ENCODE data around the gene PCSK2. TPM values are rescaled to one million over a fixed set of nuclear protein-coding genes. Genes with fewer than 3 reads are reported as not detected.

Gene PCSK2
- total RNA-seq, 4 donors from 2014 or later = 0.29 TPM; not detected in 3

GRCh38 chr20:17394411-17394810, 167.6 kb downstream of the PCSK2 start:
- no peak for DNase-seq
- no peaks in the 10 kb centered on the region for H3K27me3 ChIP-seq
- H3K27ac ChIP-seq = no peak overlapping the region
- intact Hi-C loops (cut with DNase I; ENCODE audit: low total_unique reads) (no loop called here), in situ Hi-C loops (cut with MboI; ENCODE audit: low sequenced_read_pairs in 4 of 4) (no loop called here)
- no peaks in the 10 kb centered on the region for H3K4me1 ChIP-seq
- TF ChIP-seq POLR2A (IDR thresholded peaks at IDR 0.05) (no peak), CTCF (IDR thresholded peaks at IDR 0.05 in 4 of 5, conservative IDR thresholded peaks at IDR 0.05 in 1 of 5) (no peak)
- no peaks in the 10 kb centered on the region for H3K36me3 ChIP-seq
- no peak overlapping the region for H3K4me3 ChIP-seq
- H3K9me3 ChIP-seq = no peaks in the 10 kb centered on the region
- ATAC-seq = no peak

GRCh38 chr20:17395729-17396128, 168.9 kb downstream of the PCSK2 start:
- ATAC-seq = no peak
- intact Hi-C loops (cut with DNase I; ENCODE audit: low total_unique reads) = no loop called here

GRCh38 chr20:17399303-17399985, 172.6 kb downstream of the PCSK2 start:
- Histone ChIP-seq H3K27ac (no peak overlapping the region), H3K9me3 (no peaks in the 10 kb centered on the region), H3K27me3 (no peaks in the 10 kb centered on the region), H3K36me3 (no peaks in the 10 kb centered on the region), H3K4me1 (no peaks in the 10 kb centered on the region), H3K4me3 (no peak overlapping the region)
- DNase-seq (no peak), ATAC-seq (no peak)
- intact Hi-C loops (cut with DNase I; ENCODE audit: low total_unique reads) (no loop called here), in situ Hi-C loops (cut with MboI; ENCODE audit: low sequenced_read_pairs in 4 of 4) (no loop called here)
- TF ChIP-seq POLR2A (IDR thresholded peaks at IDR 0.05) (no peak), CTCF (IDR thresholded peaks at IDR 0.05 in 4 of 5, conservative IDR thresholded peaks at IDR 0.05 in 1 of 5) (no peak)

More at GRCh38 chr20:17395729-17396128, 168.9 kb downstream of the PCSK2 start:
- Histone ChIP-seq H3K27me3 (no peaks in the 10 kb centered on the region), H3K27ac (no peak overlapping the region), H3K36me3 (no peaks in the 10 kb centered on the region), H3K4me1 (no peaks in the 10 kb centered on the region), H3K4me3 (no peak overlapping the region), H3K9me3 (no peaks in the 10 kb centered on the region)
- in situ Hi-C loops (cut with MboI; ENCODE audit: low sequenced_read_pairs in 4 of 4) = no loop called here
- DNase-seq = no peak
- no peak for TF ChIP-seq POLR2A (IDR thresholded peaks at IDR 0.05)
- no peak for TF ChIP-seq CTCF (IDR thresholded peaks at IDR 0.05 in 4 of 5, conservative IDR thresholded peaks at IDR 0.05 in 1 of 5)

GRCh38 chr20:17403461-17403860, 176.6 kb downstream of the PCSK2 start:
- ATAC-seq (no peak), DNase-seq (no peak)
- no peaks in the 10 kb centered on the region for H3K4me1 ChIP-seq
- no peak overlapping the region for H3K4me3 ChIP-seq
- H3K27me3 ChIP-seq = no peaks in the 10 kb centered on the region
- intact Hi-C loops (cut with DNase I; ENCODE audit: low total_unique reads) = no loop called here
- in situ Hi-C loops (cut with MboI; ENCODE audit: low sequenced_read_pairs in 4 of 4) = no loop called here
- no peaks in the 10 kb centered on the region for H3K36me3 ChIP-seq
- no peak overlapping the region for H3K27ac ChIP-seq
- no peak for TF ChIP-seq POLR2A (IDR thresholded peaks at IDR 0.05)
- no peak for TF ChIP-seq CTCF (IDR thresholded peaks at IDR 0.05 in 4 of 5, conservative IDR thresholded peaks at IDR 0.05 in 1 of 5)
- no peaks in the 10 kb centered on the region for H3K9me3 ChIP-seq
